HEK293 (cell line): ENCODE results near the gene CHFR.
"Not testable (repeated sequence)": the region's sequence is repeated elsewhere in the genome, so short reads cannot be mapped to it uniquely, and the experiment has no call there.

Source experiments
- CTCF ChIP-seq: fragments of 450-650 bp; formaldehyde crosslinking; IDR thresholded peaks from 2 replicates; pipeline ENCODE4 v1.5.1; 2016; ENCODE audit warnings: missing biosample characterization, missing genetic modification characterization
- ZNF140 ChIP-seq: fragments of 450-650 bp; formaldehyde crosslinking; IDR thresholded peaks from 2 replicates; pipeline ENCODE4 v1.5.1; 2016; ENCODE audit warnings: missing biosample characterization, missing genetic modification characterization
- ZNF175 ChIP-seq: fragments of 450-650 bp; formaldehyde crosslinking; IDR thresholded peaks from 2 replicates; pipeline ENCODE4 v1.5.1; 2016; ENCODE audit warnings: missing biosample characterization, missing genetic modification characterization
- ZNF394 ChIP-seq: fragments of 450-650 bp; formaldehyde crosslinking; IDR thresholded peaks from 2 replicates; pipeline ENCODE4 v1.5.1; 2016; ENCODE audit warnings: missing biosample characterization, missing genetic modification characterization, mild to moderate bottlenecking, moderate library complexity, borderline replicate concordance

- not testable (repeated sequence) for TF ChIP-seq ZNF394, ZNF140, CTCF, ZNF175 (tag by site-specific recombination)
Observed at GRCh38 chr12:132809391-132809790, 78.0 kb downstream of the CHFR start.
